ENCODE results near the gene PIAS4. TPM values are rescaled to one million over a fixed set of nuclear protein-coding genes. Genes with fewer than 3 reads are reported as not detected.

Gene PIAS4
- total RNA-seq, 1 donor from 2014 or later: 17.0 TPM

- Mint-ChIP-seq H3K4me1 (no peaks in the 10 kb centered on the region), H3K36me3 (peaks cover 7% of the 10 kb centered on the region), H3K4me3 (no peak overlapping the region), H3K27me3 (ENCODE audit: insufficient read depth, low read depth) (no peaks in the 10 kb centered on the region), H3K9me3 (no peaks in the 10 kb centered on the region), H3K27ac (no peak overlapping the region)
- no peak overlapping the region for H2AFZ ChIP-seq (replicated peaks)
- no peaks in the 10 kb centered on the region for H3F3A ChIP-seq (ENCODE audit: low read depth)
- H3K4me1 ChIP-seq: no peaks in the 10 kb centered on the region
- no peak overlapping the region for H3K4me2 ChIP-seq
- no peaks in the 10 kb centered on the region for H3K27me3 ChIP-seq
- H3K9me3 ChIP-seq (ENCODE audit: low read depth): no peaks in the 10 kb centered on the region
- H3K9ac ChIP-seq: no peak overlapping the region
- H3K79me2 ChIP-seq (ENCODE audit: low read depth): no peaks in the 10 kb centered on the region
- no peaks in the 10 kb centered on the region for H3K36me3 ChIP-seq
- TF ChIP-seq, protein P1, sequence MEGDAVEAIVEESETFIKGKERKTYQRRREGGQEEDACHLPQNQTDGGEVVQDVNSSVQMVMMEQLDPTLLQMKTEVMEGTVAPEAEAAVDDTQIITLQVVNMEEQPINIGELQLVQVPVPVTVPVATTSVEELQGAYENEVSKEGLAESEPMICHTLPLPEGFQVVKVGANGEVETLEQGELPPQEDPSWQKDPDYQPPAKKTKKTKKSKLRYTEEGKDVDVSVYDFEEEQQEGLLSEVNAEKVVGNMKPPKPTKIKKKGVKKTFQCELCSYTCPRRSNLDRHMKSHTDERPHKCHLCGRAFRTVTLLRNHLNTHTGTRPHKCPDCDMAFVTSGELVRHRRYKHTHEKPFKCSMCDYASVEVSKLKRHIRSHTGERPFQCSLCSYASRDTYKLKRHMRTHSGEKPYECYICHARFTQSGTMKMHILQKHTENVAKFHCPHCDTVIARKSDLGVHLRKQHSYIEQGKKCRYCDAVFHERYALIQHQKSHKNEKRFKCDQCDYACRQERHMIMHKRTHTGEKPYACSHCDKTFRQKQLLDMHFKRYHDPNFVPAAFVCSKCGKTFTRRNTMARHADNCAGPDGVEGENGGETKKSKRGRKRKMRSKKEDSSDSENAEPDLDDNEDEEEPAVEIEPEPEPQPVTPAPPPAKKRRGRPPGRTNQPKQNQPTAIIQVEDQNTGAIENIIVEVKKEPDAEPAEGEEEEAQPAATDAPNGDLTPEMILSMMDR (IDR thresholded peaks at IDR 0.05): no peak
- no peak for TF ChIP-seq EZH2 (IDR thresholded peaks at IDR 0.05)
- no peak for TF ChIP-seq EZH2phosphoT487 (IDR thresholded peaks at IDR 0.05)
- H3K27ac ChIP-seq: no peak overlapping the region
- no peak overlapping the region for H3K4me3 ChIP-seq
- no peaks in the 10 kb centered on the region for H4K20me1 ChIP-seq (ENCODE audit: low read depth)
- no peak for DNase-seq (ENCODE audit: low spot score)
Observed at GRCh38 chr19:4030552-4030951, 23.0 kb downstream of the PIAS4 start.

DNA sequence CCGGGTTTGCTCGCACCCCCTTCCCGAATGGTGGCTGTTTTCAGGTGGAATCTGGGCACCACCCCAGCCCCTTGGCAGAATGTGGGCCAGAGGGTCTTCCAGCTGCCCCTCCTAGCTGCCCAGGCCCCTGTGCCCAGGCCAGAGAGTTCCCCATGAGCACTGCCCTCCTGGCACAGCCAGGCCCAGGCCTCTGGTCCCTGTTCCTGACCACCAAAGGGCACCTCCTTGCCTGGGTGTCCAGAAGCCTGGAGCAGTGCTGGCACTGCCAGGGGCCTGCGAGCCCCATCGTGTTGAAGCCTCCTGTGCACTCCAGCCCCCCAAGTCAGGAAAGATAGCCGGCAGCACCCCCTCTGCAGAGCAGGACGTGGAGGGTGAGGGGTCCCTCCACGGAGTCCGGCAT lies 23.4 kb downstream of the PIAS4 start:
- no peaks in the 10 kb centered on the region for H3K4me1 ChIP-seq
- Mint-ChIP-seq H3K4me1 (no peaks in the 10 kb centered on the region), H3K4me3 (no peak overlapping the region), H3K27me3 (ENCODE audit: insufficient read depth, low read depth) (no peaks in the 10 kb centered on the region), H3K27ac (no peak overlapping the region), H3K36me3 (peaks cover 6% of the 10 kb centered on the region), H3K9me3 (no peaks in the 10 kb centered on the region)
- H3K27me3 ChIP-seq: no peaks in the 10 kb centered on the region
- H4K20me1 ChIP-seq (ENCODE audit: low read depth): no peaks in the 10 kb centered on the region
- H3K4me2 ChIP-seq: no peak overlapping the region
- no peak overlapping the region for H3K9ac ChIP-seq
- no peaks in the 10 kb centered on the region for H3F3A ChIP-seq (ENCODE audit: low read depth)
- H3K79me2 ChIP-seq (ENCODE audit: low read depth): no peaks in the 10 kb centered on the region
- no peak overlapping the region for H3K27ac ChIP-seq
- no peak overlapping the region for H2AFZ ChIP-seq (replicated peaks)
- H3K4me3 ChIP-seq: no peak overlapping the region
- TF ChIP-seq EZH2 (IDR thresholded peaks at IDR 0.05): no peak
- TF ChIP-seq, protein P1 (IDR thresholded peaks at IDR 0.05): no peak
- TF ChIP-seq EZH2phosphoT487 (IDR thresholded peaks at IDR 0.05): no peak
- no peak for DNase-seq (ENCODE audit: low spot score)
- no peaks in the 10 kb centered on the region for H3K36me3 ChIP-seq
- H3K9me3 ChIP-seq (ENCODE audit: low read depth): no peaks in the 10 kb centered on the region

GRCh38 chr19:4031420-4031819 lies 23.9 kb downstream of the PIAS4 start:
- H3K27me3 ChIP-seq: no peaks in the 10 kb centered on the region
- H3K27ac ChIP-seq: no peak overlapping the region
- DNase-seq (ENCODE audit: low spot score): no peak
- H3K4me2 ChIP-seq: no peak overlapping the region
- H3K36me3 Mint-ChIP-seq: peaks cover 6% of the 10 kb centered on the region
- TF ChIP-seq EZH2phosphoT487 (IDR thresholded peaks at IDR 0.05): no peak
- TF ChIP-seq EZH2 (IDR thresholded peaks at IDR 0.05): no peak
- TF ChIP-seq, protein P1 (IDR thresholded peaks at IDR 0.05): no peak
- H2AFZ ChIP-seq (replicated peaks): no peak overlapping the region
- H3K27me3 Mint-ChIP-seq (ENCODE audit: insufficient read depth, low read depth): no peaks in the 10 kb centered on the region
- no peaks in the 10 kb centered on the region for H3K36me3 ChIP-seq
- H3K9ac ChIP-seq: no peak overlapping the region
- H3K9me3 Mint-ChIP-seq: no peaks in the 10 kb centered on the region
- H3K9me3 ChIP-seq (ENCODE audit: low read depth): no peaks in the 10 kb centered on the region
- H3K4me3 ChIP-seq: no peak overlapping the region
- H3K4me3 Mint-ChIP-seq: no peak overlapping the region
- no peaks in the 10 kb centered on the region for H3K4me1 Mint-ChIP-seq
- no peaks in the 10 kb centered on the region for H3F3A ChIP-seq (ENCODE audit: low read depth)
- H3K79me2 ChIP-seq (ENCODE audit: low read depth): no peaks in the 10 kb centered on the region
- H4K20me1 ChIP-seq (ENCODE audit: low read depth): no peaks in the 10 kb centered on the region
- no peaks in the 10 kb centered on the region for H3K4me1 ChIP-seq
- no peak overlapping the region for H3K27ac Mint-ChIP-seq
